Large intestine (tissue), 3 donors: ENCODE measurements around the gene NECAB3. TPM values are rescaled to one million over a fixed set of nuclear protein-coding genes. Genes with fewer than 3 reads are reported as not detected.
"Not testable (repeated sequence)": the region's sequence is repeated elsewhere in the genome, so short reads cannot be mapped to it uniquely, and the experiment has no call there.

ENCODE experiments used
- DNase-seq, 2 donors: peaks; one replicate each; pipeline versions ENCODE4 v3.0.0 to v3.0.0-alpha.2; 2013
- H3K27ac ChIP-seq: one replicate; pipeline ENCODE4 v1.5.1; 2013; ENCODE audit warnings: low read length
- H3K27me3 ChIP-seq: 2 replicates; pipeline ENCODE4 v1.6.1; 2013; ENCODE audit warnings: low read length; ENCODE audit not compliant: control insufficient read depth, insufficient read depth
- H3K36me3 ChIP-seq: 2 replicates; pipeline ENCODE4 v1.6.1; 2013; ENCODE audit warnings: low read length; ENCODE audit not compliant: control insufficient read depth, insufficient read depth
- H3K4me1 ChIP-seq: one replicate; pipeline ENCODE4 v1.6.1; 2013; ENCODE audit warnings: low read length; ENCODE audit not compliant: control insufficient read depth, insufficient read depth
- H3K4me3 ChIP-seq: one replicate; pipeline ENCODE4 v1.5.1; 2013; ENCODE audit warnings: low read length
- H3K9me3 ChIP-seq: one replicate; pipeline ENCODE4 v1.6.1; 2013; ENCODE audit warnings: mild to moderate bottlenecking, low read depth, low read length, moderate library complexity; ENCODE audit not compliant: control insufficient read depth
- WGBS: methylation state at CpG from one replicate; pipeline ENCODE4 v1.1.5; 2013; ENCODE audit warnings: low lambda C conversion rate; ENCODE audit not compliant: insufficient coverage; 5-methylcytosine and 5-hydroxymethylcytosine counted together
- polyA plus RNA-seq: library from polyadenylated mRNA; unstranded; fragments of 120-200 nt; gene quantifications from one replicate; pipeline ENCODE4 v1.2.1, GENCODE V29; 2013

NECAB3 gene
- polyA plus RNA-seq, 1 donor: 27.8 TPM

- not testable (repeated sequence) for H3K4me3 ChIP-seq, H3K9me3 ChIP-seq, H3K4me1 ChIP-seq, H3K27ac ChIP-seq, DNase-seq, H3K27me3 ChIP-seq
- peaks cover 66% of the 10 kb centered on the region for H3K36me3 ChIP-seq
- WGBS: no CpG with 5 or more reads among the region's 4 CpGs
Observed at GRCh38 chr20:33631910-33632309, 42.3 kb downstream of the NECAB3 start.

- peaks cover 72% of the 10 kb centered on the region for H3K36me3 ChIP-seq
- H3K27me3 ChIP-seq: no peaks in the 10 kb centered on the region
- DNase-seq: no peak
- no peaks in the 10 kb centered on the region for H3K9me3 ChIP-seq
- no peak overlapping the region for H3K27ac ChIP-seq
- H3K4me1 ChIP-seq: no peaks in the 10 kb centered on the region
- H3K4me3 ChIP-seq: no peak overlapping the region
- WGBS: 83% methylated on average over 1 of the region's 4 CpGs
Observed at GRCh38 chr20:33630507-33630906, 43.7 kb downstream of the NECAB3 start.

GRCh38 chr20:33629979-33630378 lies 44.2 kb downstream of the NECAB3 start:
- no peak for DNase-seq
- peaks cover 73% of the 10 kb centered on the region for H3K36me3 ChIP-seq
- no peaks in the 10 kb centered on the region for H3K4me1 ChIP-seq
- no peaks in the 10 kb centered on the region for H3K9me3 ChIP-seq
- H3K27me3 ChIP-seq: no peaks in the 10 kb centered on the region
- 100% methylated on average over 1 of the region's 5 CpGs for WGBS
- H3K4me3 ChIP-seq: no peak overlapping the region
- H3K27ac ChIP-seq: no peak overlapping the region

GRCh38 chr20:33629533-33629932 lies 44.7 kb downstream of the NECAB3 start:
- no peaks in the 10 kb centered on the region for H3K4me1 ChIP-seq
- 100% methylated on average over 2 of the region's 10 CpGs for WGBS
- H3K27me3 ChIP-seq: no peaks in the 10 kb centered on the region
- no peaks in the 10 kb centered on the region for H3K9me3 ChIP-seq
- H3K36me3 ChIP-seq: peaks cover 77% of the 10 kb centered on the region
- DNase-seq: no peak
- H3K4me3 ChIP-seq: no peak overlapping the region
- H3K27ac ChIP-seq: no peak overlapping the region

- Histone ChIP-seq H3K4me1 (no peaks in the 10 kb centered on the region), H3K27ac (no peak overlapping the region), H3K36me3 (peaks cover 82% of the 10 kb centered on the region), H3K9me3 (no peaks in the 10 kb centered on the region), H3K4me3 (no peak overlapping the region), H3K27me3 (no peaks in the 10 kb centered on the region)
- WGBS: 100% methylated on average over 2 of the region's 4 CpGs
- no peak for DNase-seq
Observed at GRCh38 chr20:33627577-33628216, 46.5 kb downstream of the NECAB3 start.

GRCh38 chr20:33626190-33626589 lies 48.0 kb downstream of the NECAB3 start:
- WGBS: 100% methylated on average over 1 of the region's 4 CpGs
- no peaks in the 10 kb centered on the region for H3K4me1 ChIP-seq
- H3K27me3 ChIP-seq: no peaks in the 10 kb centered on the region
- no peaks in the 10 kb centered on the region for H3K9me3 ChIP-seq
- H3K4me3 ChIP-seq: no peak overlapping the region
- no peak for DNase-seq
- no peak overlapping the region for H3K27ac ChIP-seq
- peaks cover 77% of the 10 kb centered on the region for H3K36me3 ChIP-seq

GRCh38 chr20:33624399-33624798 lies 49.8 kb downstream of the NECAB3 start:
- Histone ChIP-seq H3K4me1 (no peaks in the 10 kb centered on the region), H3K36me3 (peaks cover 76% of the 10 kb centered on the region), H3K4me3 (no peak overlapping the region), H3K27me3 (no peaks in the 10 kb centered on the region), H3K27ac (no peak overlapping the region), H3K9me3 (no peaks in the 10 kb centered on the region)
- no CpG with 5 or more reads among the region's 3 CpGs for WGBS
- no peak for DNase-seq

- no peak for DNase-seq
- peaks cover 71% of the 10 kb centered on the region for H3K36me3 ChIP-seq
- no peak overlapping the region for H3K4me3 ChIP-seq
- no CpG with 5 or more reads among the region's 10 CpGs for WGBS
- H3K27me3 ChIP-seq: no peaks in the 10 kb centered on the region
- no peaks in the 10 kb centered on the region for H3K4me1 ChIP-seq
- no peaks in the 10 kb centered on the region for H3K9me3 ChIP-seq
- H3K27ac ChIP-seq: no peak overlapping the region
Observed at GRCh38 chr20:33622705-33623365, 51.4 kb downstream of the NECAB3 start.

- no peak for DNase-seq
- Histone ChIP-seq H3K4me3 (no peak overlapping the region), H3K27me3 (no peaks in the 10 kb centered on the region), H3K36me3 (peaks cover 67% of the 10 kb centered on the region), H3K4me1 (no peaks in the 10 kb centered on the region), H3K9me3 (no peaks in the 10 kb centered on the region), H3K27ac (no peak overlapping the region)
- WGBS: 100% methylated on average over 1 of the region's 4 CpGs
Observed at GRCh38 chr20:33621717-33622400, 52.4 kb downstream of the NECAB3 start.

GRCh38 chr20:33612001-33612400 lies 62.2 kb downstream of the NECAB3 start:
- Histone ChIP-seq H3K27ac (no peak overlapping the region), H3K36me3 (peaks cover 73% of the 10 kb centered on the region), H3K4me3 (no peak overlapping the region), H3K9me3 (no peaks in the 10 kb centered on the region), H3K4me1 (no peaks in the 10 kb centered on the region), H3K27me3 (no peaks in the 10 kb centered on the region)
- WGBS: 0% methylated on average over 1 of the region's 4 CpGs
- no peak for DNase-seq
